GM19324 (cell line): ENCODE results near the gene LATS1.
"Not testable (repeated sequence)": the region's sequence is repeated elsewhere in the genome, so short reads cannot be mapped to it uniquely, and the experiment has no call there.

ENCODE experiments used
- ATAC-seq: cut with Tn5 transposase; IDR thresholded peaks from one replicate; pipeline ENCODE4 v1.9.1; 2021; ENCODE audit warnings: mild to moderate bottlenecking, moderate library complexity; ENCODE audit not compliant: unreplicated experiment, low FRiP score

Gene LATS1

DNA sequence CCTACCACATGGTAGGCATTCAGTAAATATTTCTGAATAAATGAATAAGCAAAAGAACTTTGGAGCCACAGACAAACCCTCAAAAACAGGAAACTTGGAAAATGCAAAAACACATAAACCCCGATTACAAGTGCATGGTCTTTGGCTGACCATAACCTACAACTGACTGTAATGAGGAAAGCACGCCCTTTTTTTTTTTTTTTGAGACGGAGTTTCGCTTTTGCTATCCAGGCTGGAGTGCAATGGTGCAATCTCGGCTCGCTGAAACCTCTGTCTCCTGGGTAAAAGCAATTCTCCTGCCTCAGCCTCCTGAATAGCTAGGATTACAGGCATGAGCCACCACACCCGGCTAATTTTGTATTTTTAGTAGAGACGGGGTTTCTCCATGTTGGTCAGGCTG lies 11.9 kb upstream of the LATS1 start:
- no peak for ATAC-seq

DNA sequence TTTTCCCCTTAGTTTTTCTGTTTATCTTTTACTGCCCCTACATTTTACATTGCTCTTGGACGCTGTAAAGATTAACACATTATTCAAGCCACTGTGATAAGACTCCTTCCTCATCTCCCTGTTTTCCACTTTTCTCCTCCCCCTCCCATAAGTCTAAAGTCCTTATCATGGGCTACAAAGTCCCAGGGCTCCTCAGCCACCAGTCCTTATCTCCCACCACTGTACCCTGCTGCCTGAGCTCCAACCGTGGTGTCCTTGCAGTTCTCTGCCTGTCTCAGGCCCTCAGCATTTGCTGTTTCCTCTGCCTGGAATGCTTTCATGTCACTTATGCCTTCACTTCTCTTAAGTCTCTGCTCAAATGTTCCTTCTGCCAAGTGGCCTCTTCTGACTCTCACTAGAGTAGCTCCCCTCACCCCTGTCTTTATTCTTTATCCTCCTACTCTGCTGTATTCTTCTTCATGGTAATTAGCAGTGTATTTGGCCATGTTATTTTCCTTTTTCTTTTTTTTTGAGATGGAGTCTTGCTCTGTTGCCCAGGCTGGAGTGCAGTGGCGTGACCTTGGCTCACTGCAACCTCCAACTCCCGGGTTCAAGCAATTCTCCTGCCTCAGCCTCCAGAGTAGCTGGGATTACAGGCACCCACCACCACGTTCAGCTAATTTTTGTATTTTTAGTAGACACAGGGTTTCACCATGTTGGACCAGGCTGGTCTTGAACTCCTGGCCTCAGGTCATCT lies 10.8 kb upstream of the LATS1 start:
- ATAC-seq, result no peak

- ATAC-seq, result no peak
Observed at GRCh38 chr6:149727793-149728498, 10.0 kb upstream of the LATS1 start.

DNA sequence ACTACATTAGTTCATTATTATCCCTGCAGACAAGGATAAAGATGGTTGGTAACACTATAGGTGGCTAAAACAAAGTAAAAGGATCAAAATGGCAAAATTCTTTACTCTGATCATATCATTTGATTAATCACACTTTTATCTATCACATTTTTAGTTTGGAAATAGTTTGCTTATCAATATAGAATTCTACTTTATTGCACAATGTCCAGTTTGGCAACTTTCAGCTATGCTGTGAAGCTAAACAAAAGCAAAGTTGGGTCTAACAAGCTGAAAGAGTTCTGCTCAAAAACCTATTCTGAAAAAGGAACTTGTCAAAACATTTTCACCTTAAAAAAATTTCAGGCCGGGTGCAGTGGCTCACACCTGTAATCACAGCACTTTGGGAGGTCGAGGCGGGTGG lies 7.9 kb upstream of the LATS1 start:
- no peak for ATAC-seq

DNA sequence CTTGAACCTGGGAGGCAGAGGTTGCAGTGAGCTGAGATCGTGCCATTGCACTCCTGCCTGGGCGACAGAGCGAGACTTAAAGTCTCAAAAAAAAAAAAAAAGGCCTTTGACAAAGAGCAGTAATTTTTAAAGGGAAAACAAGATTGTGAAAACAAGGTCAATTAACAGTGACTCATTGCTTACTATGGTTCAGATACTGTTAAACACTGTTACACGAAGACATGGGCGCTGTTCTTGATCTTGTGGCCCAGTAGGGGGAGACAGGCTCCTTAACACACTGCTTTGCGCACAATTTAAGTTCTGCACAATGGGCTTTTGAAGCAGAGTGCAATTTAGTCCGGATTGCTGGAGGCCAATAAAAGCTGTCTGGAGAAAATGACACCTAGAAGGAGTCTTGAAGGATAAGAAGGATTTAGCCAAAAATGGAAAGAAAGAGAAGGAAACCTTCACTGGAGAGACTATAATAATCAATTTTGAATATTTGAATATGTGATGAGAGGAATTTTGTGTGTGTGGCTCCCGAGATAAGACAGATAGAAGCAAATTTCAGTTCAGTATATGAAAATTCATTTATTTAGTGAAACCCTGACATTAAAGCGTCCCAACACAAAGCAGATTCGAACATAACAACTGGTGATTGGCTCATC lies 6.0 kb upstream of the LATS1 start:
- ATAC-seq, result no peak

GRCh38 chr6:149723262-149723661 lies 5.4 kb upstream of the LATS1 start:
- no peak for ATAC-seq

DNA sequence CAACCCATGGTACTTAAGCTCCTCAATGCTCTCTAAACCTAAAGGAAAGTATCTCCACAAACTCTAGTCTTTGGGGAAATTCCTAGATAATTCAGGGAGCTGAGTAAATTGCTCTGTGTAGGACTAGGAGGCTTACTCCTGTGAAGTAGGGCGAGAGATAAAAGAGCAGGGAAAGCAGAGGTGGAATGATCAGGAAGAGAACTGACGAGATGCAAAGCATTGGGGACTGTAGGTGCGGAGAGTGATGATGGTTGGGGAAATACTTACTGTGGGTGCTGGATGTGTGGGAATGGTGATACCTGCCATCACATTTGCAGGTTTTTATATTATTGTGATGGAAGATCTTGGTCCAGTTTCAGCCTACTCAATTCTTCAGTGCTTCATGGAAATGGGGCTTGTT lies 1.6 kb upstream of the LATS1 start:
- ATAC-seq, result no peak

DNA sequence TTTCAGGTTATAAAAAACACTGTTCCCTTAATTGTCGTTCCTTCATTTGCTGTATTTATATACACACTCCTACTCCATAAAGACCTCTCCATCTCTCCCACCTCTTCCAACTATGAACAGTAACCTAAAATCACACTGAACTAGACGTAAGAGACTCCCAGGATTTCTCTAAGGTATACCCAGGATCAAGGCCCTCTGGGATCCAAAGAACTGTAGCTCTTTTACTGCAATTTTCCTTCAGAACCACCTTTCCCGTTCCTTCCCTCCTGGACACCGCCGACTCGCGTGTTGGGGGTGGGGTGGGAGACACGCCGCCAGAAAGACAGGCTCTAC lies 680 bp downstream of the LATS1 start:
- peak; percentile 1 for ATAC-seq

GRCh38 chr6:149716181-149716963 lies 1.5 kb downstream of the LATS1 start:
- no peak for ATAC-seq

- no peak for ATAC-seq
Observed at GRCh38 chr6:149714442-149714841, 3.5 kb downstream of the LATS1 start.

- ATAC-seq, result no peak
Observed at GRCh38 chr6:149711711-149712110, 6.2 kb downstream of the LATS1 start.

GRCh38 chr6:149701714-149702113 lies 16.2 kb downstream of the LATS1 start:
- no peak for ATAC-seq

- no peak for ATAC-seq
Observed at GRCh38 chr6:149699150-149699549, 18.8 kb downstream of the LATS1 start.

DNA sequence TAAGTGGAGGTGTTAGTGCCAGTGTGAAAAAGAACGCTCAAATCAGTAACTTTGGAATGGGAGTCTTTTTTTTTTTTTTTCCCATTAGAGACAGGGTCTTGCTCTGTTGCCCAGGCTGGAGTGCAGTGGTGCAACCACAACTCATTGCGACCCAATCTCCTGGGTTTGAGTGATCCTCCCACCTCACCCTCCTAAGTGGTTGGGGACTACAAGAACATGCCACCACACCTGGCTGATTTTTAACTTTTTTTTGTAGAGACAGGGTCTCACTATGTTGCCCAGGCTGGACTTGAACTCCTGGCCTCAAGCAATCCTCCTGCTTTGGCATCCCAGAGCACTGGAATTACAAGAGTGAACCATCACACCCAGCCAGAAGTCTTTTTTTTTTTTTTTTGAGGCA lies 19.7 kb downstream of the LATS1 start:
- ATAC-seq, result no peak

DNA sequence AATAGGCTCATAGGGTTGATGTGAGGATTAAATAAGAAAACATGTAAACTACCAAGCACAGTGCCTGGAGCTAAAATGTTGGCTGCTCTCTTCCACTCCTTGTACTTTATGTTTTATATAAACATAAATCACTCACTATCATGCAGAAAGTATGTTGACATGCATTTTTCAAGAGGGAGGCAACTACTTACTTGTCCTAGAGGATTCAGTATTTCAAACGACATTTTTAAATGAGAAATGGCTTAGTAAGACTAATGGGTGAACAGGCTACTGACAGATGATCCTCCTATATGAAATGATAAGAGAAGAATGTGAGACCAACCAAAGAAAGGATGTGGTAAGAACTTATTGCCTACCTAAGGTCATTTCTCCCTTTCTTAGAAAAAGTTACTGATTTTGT lies 21.0 kb downstream of the LATS1 start:
- ATAC-seq, result no peak

DNA sequence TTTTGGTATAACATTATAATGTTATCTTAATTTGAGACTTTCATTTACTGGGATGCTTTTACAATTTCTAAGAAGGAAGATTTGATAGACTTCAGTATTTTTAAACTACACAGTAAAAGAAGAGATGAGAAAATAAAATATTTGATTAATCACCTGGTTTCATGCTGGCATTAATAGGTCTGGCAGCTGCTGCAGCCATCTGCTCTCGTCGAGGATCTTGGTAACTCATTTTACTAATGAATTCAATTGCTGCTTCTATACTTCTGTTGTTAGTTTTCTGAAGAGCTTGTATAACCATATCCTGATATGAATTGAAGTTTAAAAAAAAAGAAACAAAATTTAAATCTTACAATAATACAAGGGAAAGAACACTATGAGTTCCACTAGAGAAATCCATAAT lies 23.0 kb downstream of the LATS1 start:
- no peak for ATAC-seq

GRCh38 chr6:149691201-149691600 lies 26.7 kb downstream of the LATS1 start:
- ATAC-seq, result no peak

- no peak for ATAC-seq
Observed at GRCh38 chr6:149686230-149686629, 31.7 kb downstream of the LATS1 start.

DNA sequence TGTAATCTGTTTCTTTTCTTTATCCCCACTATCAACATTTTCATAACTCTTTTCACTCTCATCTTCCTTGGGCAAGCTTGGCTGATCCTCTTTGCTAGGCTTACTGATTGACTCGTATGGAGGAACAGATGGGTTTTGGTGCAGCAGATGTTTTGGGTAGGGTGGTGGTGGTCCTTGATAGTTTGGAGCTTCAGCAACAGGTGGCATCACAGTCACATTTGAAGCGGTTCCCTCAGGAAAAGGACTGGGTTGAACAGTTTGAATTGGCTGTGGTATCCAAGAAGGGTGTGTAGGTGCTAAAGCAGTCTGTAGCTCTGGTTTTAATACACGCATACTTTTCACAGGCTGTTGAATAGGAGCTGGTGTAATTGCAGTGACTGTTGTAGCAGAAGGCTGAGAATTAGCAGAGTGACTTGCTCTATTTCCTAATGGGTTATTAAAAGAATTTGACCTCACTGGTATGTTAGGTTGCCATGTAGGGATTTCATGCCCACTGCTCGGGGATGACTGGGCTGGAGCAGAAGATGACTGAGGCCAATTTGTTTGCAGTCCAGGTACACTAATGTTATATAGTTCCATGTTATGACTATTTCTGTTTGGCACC lies 34.5 kb downstream of the LATS1 start:
- ATAC-seq, result no peak

DNA sequence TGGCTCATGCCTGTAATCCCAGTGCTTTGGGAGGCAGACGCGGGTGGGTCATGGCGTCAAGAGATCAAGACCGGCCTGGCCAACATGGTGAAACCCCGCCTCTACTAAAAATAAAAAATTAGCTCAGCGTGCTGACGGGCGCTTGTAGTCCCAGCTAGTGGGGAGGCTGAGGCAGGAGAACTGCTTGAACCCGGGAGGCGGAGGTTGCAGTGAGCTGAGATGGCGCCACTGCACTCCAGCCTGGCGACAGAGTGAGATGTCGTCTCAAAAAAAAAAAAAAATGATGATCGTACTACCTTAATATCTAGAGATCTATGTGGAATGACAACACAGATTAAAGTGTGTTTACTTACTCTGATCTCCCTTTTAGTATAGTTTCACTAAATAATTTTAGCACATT lies 36.1 kb downstream of the LATS1 start:
- ATAC-seq, result not testable (repeated sequence)

DNA sequence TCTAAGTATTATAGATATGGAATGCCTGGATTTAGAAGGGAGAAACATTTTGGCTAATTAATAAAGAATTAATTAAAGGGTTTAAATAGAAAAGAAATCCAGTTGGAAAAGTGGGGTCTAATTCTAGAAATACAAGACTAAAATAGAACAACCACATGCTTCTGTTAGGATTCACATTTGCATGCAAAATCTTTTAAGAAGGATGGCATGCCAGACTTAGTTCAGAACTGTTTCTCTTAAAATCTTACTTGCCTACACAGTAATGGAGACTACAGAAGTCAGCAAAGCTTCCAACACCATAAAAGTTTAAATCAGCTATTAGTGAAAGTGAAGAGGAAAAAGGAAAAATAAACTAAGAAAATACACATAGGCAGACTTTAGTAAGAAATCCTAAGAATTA lies 36.7 kb downstream of the LATS1 start:
- no peak for ATAC-seq
